Upper lobe of right lung (tissue), 1 donor: ENCODE measurements around the gene SPTBN2. TPM values are rescaled to one million over a fixed set of nuclear protein-coding genes. Genes with fewer than 3 reads are reported as not detected.

Source experiments
- ATAC-seq: fragments of 200-7000 bp; cut with Tn5 transposase; one replicate; pipeline ENCODE4 v1.9.1; 2020; ENCODE audit warnings: mild to moderate bottlenecking, moderate library complexity
- DNase-seq: peaks from one replicate; pipeline ENCODE4 v3.0.0-alpha.2; 2020
- H3K27ac ChIP-seq: fragments of 200-600 bp; one replicate; pipeline ENCODE4 v1.8.0; 2022
- H3K27me3 ChIP-seq: fragments of 200-600 bp; one replicate; pipeline ENCODE4 v1.8.0; 2022; ENCODE audit warnings: mild to moderate bottlenecking
- H3K36me3 ChIP-seq: fragments of 200-600 bp; one replicate; pipeline ENCODE4 v1.8.0; 2022
- H3K4me1 ChIP-seq: fragments of 200-600 bp; one replicate; pipeline ENCODE4 v1.8.0; 2022
- H3K4me3 ChIP-seq: fragments of 200-600 bp; one replicate; pipeline ENCODE4 v1.8.0; 2022; ENCODE audit warnings: mild to moderate bottlenecking
- H3K9me3 ChIP-seq: fragments of 200-600 bp; one replicate; pipeline ENCODE4 v1.8.0; 2022
- CTCF ChIP-seq: fragments of 200-600 bp; IDR thresholded peaks from one replicate; pipeline ENCODE4 v1.8.0; 2022; ENCODE audit warnings: antibody characterized with exemption
- intact Hi-C: fragments of 100-400 bp; cut with DNase I; formaldehyde crosslinking; loops from one replicate; pipeline ENCODE4 v1.11.0; 2022
- long read RNA-seq: library from polyadenylated mRNA; unstranded; transcript quantifications from one replicate; pipeline ENCODE4 v2.0.0, GENCODE V29; 2021
- total RNA-seq: library from RNA; stranded (reverse); fragmentation: NEBNext Ultra II Directional; extraction: Animal tissue kit (Norgen Biotek cat#: 25700); gene quantifications from one replicate; pipeline ENCODE4 v1.2.1, GENCODE V29; 2021
- donor health status: DM: no; HTN: yes; CAD: no; lungs with severe emphysema.

The SPTBN2 gene
- 8.1 TPM for total RNA-seq
- long read RNA-seq, partial matches to known transcripts: 5 of 8 reads
- long read RNA-seq, other reads (novel, unspliced or antisense): 3 of 8 reads

DNA sequence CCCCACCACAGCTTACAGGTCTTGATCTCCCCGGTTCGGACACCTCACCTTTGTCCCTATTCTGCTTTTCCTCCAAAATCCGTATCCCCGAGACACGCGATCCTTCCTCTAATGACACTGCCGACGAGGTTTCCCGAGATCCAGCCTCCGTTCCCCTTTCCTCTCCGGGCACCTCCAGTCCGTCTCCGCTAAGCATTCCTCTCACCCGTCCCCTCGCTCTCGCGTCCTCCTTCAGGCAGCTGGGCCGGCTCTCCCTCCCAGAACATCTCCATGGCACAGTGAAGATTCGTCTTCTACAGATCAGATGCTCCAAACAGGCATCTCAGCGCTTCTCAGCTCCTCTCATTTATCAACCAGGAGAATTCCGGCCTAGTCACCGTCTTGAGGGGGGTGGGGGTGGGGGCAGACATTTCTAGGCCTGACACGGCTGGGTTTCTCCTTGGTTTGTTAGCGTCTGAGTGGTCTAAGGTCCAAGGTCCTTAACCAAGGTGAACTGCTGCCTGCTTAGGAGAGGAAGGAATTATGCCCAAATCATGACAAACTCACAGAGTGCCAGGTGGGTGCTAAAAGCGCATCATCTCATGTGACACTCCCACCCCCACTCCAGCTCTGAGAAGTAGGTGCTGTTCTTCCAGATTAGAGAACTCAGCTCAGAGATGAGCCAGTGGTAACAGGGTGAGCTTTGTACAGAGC lies at the start of gene SPTBN2:
Gene SPTBN2, minus strand, starts transcription at position 524 of the 693 bp plus-strand sequence. CDS start 7,976 bp downstream, outside the sequence.
- no peaks in the 10 kb centered on the region for H3K36me3 ChIP-seq
- intact Hi-C loops: no loop called here
- H3K27ac ChIP-seq: no peak within 1 kb of the TSS
- H3K4me1 ChIP-seq: peaks cover 10% of the 10 kb centered on the region
- DNase-seq (no peak), ATAC-seq (peak; percentile 19)
- no peaks in the 10 kb centered on the region for H3K9me3 ChIP-seq
- peak within 1 kb of the TSS; percentile 40 for H3K4me3 ChIP-seq
- TF ChIP-seq CTCF: no peak
- H3K27me3 ChIP-seq: peaks cover 22% of the 10 kb centered on the region

DNA sequence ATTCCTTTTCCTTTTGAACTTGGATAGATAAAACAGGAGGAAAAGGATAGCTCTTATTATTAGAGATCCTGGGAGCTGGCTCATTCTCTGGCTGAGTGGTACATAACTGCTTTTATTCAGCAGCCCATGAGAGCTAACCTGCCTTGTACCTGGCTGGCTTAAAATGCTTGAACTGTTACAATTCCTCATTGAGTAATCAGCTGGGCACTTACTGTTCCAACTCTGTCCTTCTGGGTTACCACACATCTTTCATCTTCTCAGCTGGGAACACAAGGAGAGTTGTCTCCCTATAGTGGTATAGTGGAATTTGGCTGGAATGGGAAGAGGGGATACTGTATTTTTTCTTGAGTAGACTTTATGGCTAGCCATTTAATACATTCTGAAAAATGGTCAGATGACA lies 39.8 kb upstream of the SPTBN2 start:
- DNase-seq (no peak), ATAC-seq (peak; percentile 83)
- TF ChIP-seq CTCF: no peak
- Histone ChIP-seq H3K36me3 (no peaks in the 10 kb centered on the region), H3K27me3 (no peaks in the 10 kb centered on the region), H3K9me3 (no peaks in the 10 kb centered on the region), H3K27ac (no peak overlapping the region), H3K4me3 (no peak overlapping the region), H3K4me1 (no peaks in the 10 kb centered on the region)
- intact Hi-C loops: no loop called here

- H3K27me3 ChIP-seq: no peaks in the 10 kb centered on the region
- DNase-seq (no peak), ATAC-seq (peak; percentile 64)
- intact Hi-C loops: no loop called here
- H3K4me1 ChIP-seq: no peaks in the 10 kb centered on the region
- no peak for TF ChIP-seq CTCF
- no peak overlapping the region for H3K4me3 ChIP-seq
- H3K36me3 ChIP-seq: no peaks in the 10 kb centered on the region
- H3K9me3 ChIP-seq: no peaks in the 10 kb centered on the region
- no peak overlapping the region for H3K27ac ChIP-seq
Observed at GRCh38 chr11:66768088-66768521, 39.1 kb upstream of the SPTBN2 start.

DNA sequence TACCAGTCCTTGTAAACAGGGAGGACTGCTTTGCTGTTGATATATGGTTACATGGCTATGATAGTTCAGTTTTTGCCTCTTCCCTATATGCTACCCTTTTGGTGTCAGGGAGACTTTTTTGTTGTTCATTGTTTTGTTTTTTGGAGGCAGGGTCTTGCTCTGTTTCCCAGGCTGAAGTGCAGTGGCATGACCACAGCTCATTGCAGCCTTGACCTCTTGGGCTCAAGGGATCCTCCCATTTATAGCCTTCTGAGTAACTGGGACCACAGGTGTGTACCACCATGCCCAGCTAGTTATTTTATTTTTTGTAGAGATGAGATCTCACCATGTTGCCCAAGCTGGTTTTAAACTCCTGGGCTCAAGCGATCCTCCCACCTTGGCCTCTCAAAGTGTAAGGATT lies 38.6 kb upstream of the SPTBN2 start:
- DNase-seq (no peak), ATAC-seq (no peak)
- H3K4me3 ChIP-seq: no peak overlapping the region
- intact Hi-C loops: no loop called here
- H3K27me3 ChIP-seq: no peaks in the 10 kb centered on the region
- TF ChIP-seq CTCF: no peak
- no peaks in the 10 kb centered on the region for H3K9me3 ChIP-seq
- H3K36me3 ChIP-seq: no peaks in the 10 kb centered on the region
- H3K4me1 ChIP-seq: no peaks in the 10 kb centered on the region
- no peak overlapping the region for H3K27ac ChIP-seq

DNA sequence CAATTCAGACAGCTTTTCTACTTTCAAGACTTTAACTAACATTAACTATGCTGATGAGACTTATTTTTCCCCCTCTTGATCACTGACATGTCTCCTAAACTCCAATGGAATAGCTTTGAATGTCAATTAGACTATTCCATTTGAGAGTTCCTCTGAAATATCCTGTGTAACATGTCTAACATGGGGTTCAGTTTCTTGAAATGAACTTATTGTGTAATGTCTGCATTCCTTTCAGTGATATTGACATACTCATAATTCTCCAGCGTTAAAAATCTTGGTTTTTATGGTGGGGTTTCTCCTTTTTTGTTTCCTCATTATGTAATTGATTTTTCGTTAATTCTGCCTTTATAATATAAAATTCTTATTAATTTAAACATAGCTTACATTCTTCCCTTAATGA lies 37.7 kb upstream of the SPTBN2 start:
- Histone ChIP-seq H3K9me3 (no peaks in the 10 kb centered on the region), H3K36me3 (no peaks in the 10 kb centered on the region), H3K27me3 (no peaks in the 10 kb centered on the region), H3K4me3 (no peak overlapping the region), H3K4me1 (no peaks in the 10 kb centered on the region), H3K27ac (no peak overlapping the region)
- ATAC-seq (no peak), DNase-seq (no peak)
- intact Hi-C loops: no loop called here
- TF ChIP-seq CTCF: no peak
